ENCODE measurements around the gene SNAP91.
"Not testable (repeated sequence)": the region's sequence is repeated elsewhere in the genome, so short reads cannot be mapped to it uniquely, and the experiment has no call there.

Gene SNAP91

GRCh38 chr6:83708970-83709747 lies at the start of gene SNAP91:
TSS of gene SNAP91 (minus strand) at chr6:83709101. CDS start at chr6:83707927, 1,174 bp downstream.
- peak within 1 kb of the TSS; percentile 53 for H3K4me3 ChIP-seq (ENCODE audit: low read depth, low read length)
- no peak for DNase-seq (ENCODE audit: low read depth)

GRCh38 chr6:83758533-83758932 lies 49.6 kb upstream of the SNAP91 start:
- no peak for DNase-seq (ENCODE audit: low read depth)

GRCh38 chr6:83757021-83757420 lies 48.1 kb upstream of the SNAP91 start:
- DNase-seq (ENCODE audit: low read depth): no peak
- H3K4me3 ChIP-seq (ENCODE audit: low read depth, low read length): no peak overlapping the region

More at GRCh38 chr6:83758533-83758932, 49.6 kb upstream of the SNAP91 start:
- H3K4me3 ChIP-seq (ENCODE audit: low read depth, low read length): no peak overlapping the region

- H3K4me3 ChIP-seq (ENCODE audit: low read depth, low read length): no peak overlapping the region
- no peak for DNase-seq (ENCODE audit: low read depth)
These were observed 47.7 kb upstream of the SNAP91 start for GRCh38 chr6:83756565-83756964.

GRCh38 chr6:83752375-83752774 lies 43.5 kb upstream of the SNAP91 start:
- not testable (repeated sequence) for H3K4me3 ChIP-seq (ENCODE audit: low read depth, low read length); DNase-seq (ENCODE audit: low read depth)

- H3K4me3 ChIP-seq (ENCODE audit: low read depth, low read length): no peak overlapping the region
- no peak for DNase-seq (ENCODE audit: low read depth)
These were observed 32.2 kb upstream of the SNAP91 start for GRCh38 chr6:83741089-83741488.

GRCh38 chr6:83735461-83735860 lies 26.6 kb upstream of the SNAP91 start:
- H3K4me3 ChIP-seq (ENCODE audit: low read depth, low read length): no peak overlapping the region
- no peak for DNase-seq (ENCODE audit: low read depth)

- H3K4me3 ChIP-seq (ENCODE audit: low read depth, low read length): no peak overlapping the region
- no peak for DNase-seq (ENCODE audit: low read depth)
These were observed 21.0 kb upstream of the SNAP91 start for GRCh38 chr6:83729871-83730270.

GRCh38 chr6:83722876-83723275 lies 14.0 kb upstream of the SNAP91 start:
- H3K4me3 ChIP-seq (ENCODE audit: low read depth, low read length): no peak overlapping the region

GRCh38 chr6:83717809-83718208 lies 8.9 kb upstream of the SNAP91 start:
- H3K4me3 ChIP-seq (ENCODE audit: low read depth, low read length): no peak overlapping the region

More at GRCh38 chr6:83722876-83723275, 14.0 kb upstream of the SNAP91 start:
- no peak for DNase-seq (ENCODE audit: low read depth)

GRCh38 chr6:83711958-83712357 lies 3.1 kb upstream of the SNAP91 start:
- H3K4me3 ChIP-seq (ENCODE audit: low read depth, low read length): no peak overlapping the region
- no peak for DNase-seq (ENCODE audit: low read depth)

More at GRCh38 chr6:83717809-83718208, 8.9 kb upstream of the SNAP91 start:
- no peak for DNase-seq (ENCODE audit: low read depth)

- no peak for DNase-seq (ENCODE audit: low read depth)
- H3K4me3 ChIP-seq (ENCODE audit: low read depth, low read length): no peak overlapping the region
These were observed 798 bp upstream of the SNAP91 start for GRCh38 chr6:83709748-83710050.

- DNase-seq (ENCODE audit: low read depth): no peak
- H3K4me3 ChIP-seq (ENCODE audit: low read depth, low read length): peak overlapping the region; percentile 53
These were observed 343 bp downstream of the SNAP91 start for GRCh38 chr6:83708546-83708969.

GRCh38 chr6:83707829-83708545 lies 914 bp downstream of the SNAP91 start:
- DNase-seq (ENCODE audit: low read depth): no peak
- peak overlapping the region; percentile 53 for H3K4me3 ChIP-seq (ENCODE audit: low read depth, low read length)

- DNase-seq (ENCODE audit: low read depth): no peak
- H3K4me3 ChIP-seq (ENCODE audit: low read depth, low read length): no peak overlapping the region
These were observed 6.2 kb downstream of the SNAP91 start for GRCh38 chr6:83702749-83703148.

GRCh38 chr6:83702077-83702476 lies 6.8 kb downstream of the SNAP91 start:
- DNase-seq (ENCODE audit: low read depth): no peak
- no peak overlapping the region for H3K4me3 ChIP-seq (ENCODE audit: low read depth, low read length)

GRCh38 chr6:83696674-83697073 lies 12.2 kb downstream of the SNAP91 start:
- no peak for DNase-seq (ENCODE audit: low read depth)
- no peak overlapping the region for H3K4me3 ChIP-seq (ENCODE audit: low read depth, low read length)

- no peak overlapping the region for H3K4me3 ChIP-seq (ENCODE audit: low read depth, low read length)
- no peak for DNase-seq (ENCODE audit: low read depth)
These were observed 23.4 kb downstream of the SNAP91 start for GRCh38 chr6:83685481-83685880.

GRCh38 chr6:83677791-83678190 lies 31.1 kb downstream of the SNAP91 start:
- H3K4me3 ChIP-seq (ENCODE audit: low read depth, low read length): no peak overlapping the region
- no peak for DNase-seq (ENCODE audit: low read depth)

- no peak for DNase-seq (ENCODE audit: low read depth)
- no peak overlapping the region for H3K4me3 ChIP-seq (ENCODE audit: low read depth, low read length)
These were observed 70.9 kb downstream of the SNAP91 start for GRCh38 chr6:83637953-83638352.

GRCh38 chr6:83636800-83637199 lies 72.1 kb downstream of the SNAP91 start:
- no peak overlapping the region for H3K4me3 ChIP-seq (ENCODE audit: low read depth, low read length)
- no peak for DNase-seq (ENCODE audit: low read depth)

Data from skeletal muscle cell (primary cell).